ACC112 (cell line): Measurements from ENCODE around the gene TRDMT1.

Source experiments
- H2AFZ ChIP-seq: fragments of 200-600 bp; sonication (generic); one replicate; pipeline ENCODE4 v1.6.0; 2017; ENCODE audit warnings: antibody characterized with exemption, low read length; ENCODE audit not compliant: unreplicated experiment
- H3K27ac ChIP-seq: fragments of 200-600 bp; sonication (generic); 2 replicates; pipeline ENCODE4 v1.5.1; 2014; ENCODE audit warnings: low read depth, mild to moderate bottlenecking, antibody characterized with exemption, low read length, moderate library complexity
- H3K27me3 ChIP-seq: fragments of 200-600 bp; sonication (generic); 2 replicates; pipeline ENCODE4 v1.6.1; 2014; ENCODE audit warnings: mild to moderate bottlenecking, antibody characterized with exemption, low read length, moderate library complexity, mixed read lengths; ENCODE audit not compliant: insufficient read depth
- H3K36me3 ChIP-seq: fragments of 200-600 bp; sonication (generic); 2 replicates; pipeline ENCODE4 v1.6.1; 2016; ENCODE audit warnings: mild to moderate bottlenecking, antibody characterized with exemption, low read length, moderate library complexity, mixed read lengths; ENCODE audit not compliant: insufficient read depth
- H3K4me1 ChIP-seq: fragments of 200-600 bp; sonication (generic); one replicate; pipeline ENCODE4 v1.6.1; 2016; ENCODE audit warnings: low read length, mixed read lengths; ENCODE audit not compliant: insufficient read depth, unreplicated experiment, control insufficient read depth
- H3K4me3 ChIP-seq: fragments of 200-600 bp; sonication (generic); 2 replicates; pipeline ENCODE4 v1.5.1; 2014; ENCODE audit warnings: mild to moderate bottlenecking, low read depth, low read length
- H3K79me2 ChIP-seq: fragments of 200-600 bp; sonication (generic); one replicate; pipeline ENCODE4 v1.6.0; 2016; ENCODE audit warnings: low read length; ENCODE audit not compliant: control insufficient read depth, unreplicated experiment, insufficient read depth

The TRDMT1 gene

DNA sequence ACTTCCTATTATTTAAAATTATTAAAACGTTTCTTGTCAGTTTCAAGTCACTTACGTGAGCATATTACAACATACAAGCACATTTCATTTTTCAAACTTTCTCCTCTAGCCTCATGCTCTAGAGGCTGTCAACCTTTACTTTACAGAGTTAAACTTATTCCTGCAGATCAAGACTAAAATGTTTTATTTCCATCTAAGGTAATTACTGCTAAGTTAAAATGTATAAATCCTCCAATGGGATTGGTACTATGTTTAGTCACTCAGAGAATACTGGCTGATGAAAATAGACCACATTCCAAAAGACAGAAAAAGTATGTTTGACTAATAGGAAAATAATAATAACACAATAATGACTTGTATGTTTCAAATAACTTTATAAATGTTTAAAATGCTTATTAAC is 8.4 kb upstream of the TRDMT1 start:
- H3K27ac ChIP-seq = peak overlapping the region; percentile 67
- H3K27me3 ChIP-seq = no peaks in the 10 kb centered on the region
- peaks cover 52% of the 10 kb centered on the region for H3K4me1 ChIP-seq
- H3K4me3 ChIP-seq = peak overlapping the region; percentile 58
- no peaks in the 10 kb centered on the region for H3K36me3 ChIP-seq
- no peak overlapping the region for H2AFZ ChIP-seq
- H3K79me2 ChIP-seq = peaks cover 12% of the 10 kb centered on the region

DNA sequence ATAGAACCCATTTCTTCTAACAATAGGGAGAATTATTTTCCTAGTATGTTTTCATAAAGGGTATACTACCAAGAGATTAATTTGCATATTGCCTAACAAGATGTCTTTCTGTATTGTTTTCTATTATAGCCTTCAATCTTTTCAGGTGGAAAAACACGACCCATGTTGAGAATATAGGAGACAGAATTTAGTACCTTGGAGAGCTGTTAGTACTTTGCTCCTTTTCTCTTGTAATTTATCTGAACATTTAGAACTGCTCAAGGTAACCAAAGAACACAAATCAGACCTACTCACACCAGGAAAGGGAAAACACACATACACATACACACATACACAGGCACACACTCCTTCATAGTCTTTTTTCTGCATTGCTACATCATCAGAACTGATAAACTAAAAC is 7.8 kb upstream of the TRDMT1 start:
- Histone ChIP-seq H3K4me3 (peak overlapping the region; percentile 14; the same call in 1 of the 2 replicates), H3K4me1 (peaks cover 52% of the 10 kb centered on the region), H3K27me3 (no peaks in the 10 kb centered on the region), H3K27ac (peak overlapping the region; percentile 67), H2AFZ (no peak overlapping the region), H3K36me3 (no peaks in the 10 kb centered on the region), H3K79me2 (peaks cover 10% of the 10 kb centered on the region)

DNA sequence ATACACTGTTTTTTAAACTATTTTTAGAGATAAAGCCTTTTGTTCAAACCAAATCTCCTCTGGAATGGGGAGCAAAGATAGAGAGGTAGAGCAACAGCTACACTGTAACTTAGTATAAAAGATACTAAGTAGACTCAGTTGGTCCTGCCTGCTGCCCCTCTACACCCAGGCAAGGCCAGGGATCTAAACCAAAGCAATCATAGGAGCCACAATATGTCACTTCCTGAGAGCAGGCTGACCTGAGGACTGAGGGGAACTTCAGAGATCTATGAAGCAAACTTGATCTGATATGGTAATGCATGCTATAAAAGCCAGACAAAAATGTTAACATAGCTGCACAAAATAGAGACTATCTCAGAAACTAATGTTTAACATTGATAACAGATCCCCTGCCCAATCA is 7.0 kb upstream of the TRDMT1 start:
- Histone ChIP-seq H3K36me3 (no peaks in the 10 kb centered on the region), H2AFZ (no peak overlapping the region), H3K27me3 (no peaks in the 10 kb centered on the region), H3K4me3 (no peak overlapping the region), H3K27ac (peak overlapping the region; percentile 7), H3K4me1 (peaks cover 47% of the 10 kb centered on the region), H3K79me2 (peaks cover 4% of the 10 kb centered on the region)

DNA sequence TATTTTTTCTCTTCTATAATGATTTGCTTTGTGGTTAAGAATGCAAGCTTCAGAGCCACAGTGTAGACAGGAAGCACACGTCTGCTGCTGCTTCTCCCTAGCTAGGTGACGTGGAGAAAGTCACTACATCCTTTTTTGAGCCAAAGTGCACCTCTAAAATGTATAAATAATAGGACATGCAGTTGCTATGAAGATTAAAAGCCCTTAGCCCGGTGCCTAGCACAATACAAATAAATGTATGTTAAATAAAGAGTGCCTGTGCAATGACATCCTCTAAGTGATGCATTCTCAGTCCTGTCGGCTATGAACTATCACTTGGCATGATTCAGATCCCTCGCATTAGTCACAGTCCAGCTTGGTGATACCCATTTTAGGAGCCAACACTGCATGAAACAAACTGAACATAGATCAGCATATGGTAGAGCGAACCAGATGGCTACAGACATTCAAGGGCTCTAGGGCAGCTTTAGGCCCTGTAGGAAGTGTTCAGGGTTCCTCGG is 4.8 kb upstream of the TRDMT1 start:
- Histone ChIP-seq H3K36me3 (no peaks in the 10 kb centered on the region), H3K4me1 (peaks cover 42% of the 10 kb centered on the region), H3K79me2 (no peaks in the 10 kb centered on the region), H3K27me3 (no peaks in the 10 kb centered on the region), H2AFZ (peak overlapping the region; percentile 20), H3K27ac (peak overlapping the region; percentile 69), H3K4me3 (0 out of 2 replicates have a peak overlapping the region, but pooled peaks have one; percentile 11)

DNA sequence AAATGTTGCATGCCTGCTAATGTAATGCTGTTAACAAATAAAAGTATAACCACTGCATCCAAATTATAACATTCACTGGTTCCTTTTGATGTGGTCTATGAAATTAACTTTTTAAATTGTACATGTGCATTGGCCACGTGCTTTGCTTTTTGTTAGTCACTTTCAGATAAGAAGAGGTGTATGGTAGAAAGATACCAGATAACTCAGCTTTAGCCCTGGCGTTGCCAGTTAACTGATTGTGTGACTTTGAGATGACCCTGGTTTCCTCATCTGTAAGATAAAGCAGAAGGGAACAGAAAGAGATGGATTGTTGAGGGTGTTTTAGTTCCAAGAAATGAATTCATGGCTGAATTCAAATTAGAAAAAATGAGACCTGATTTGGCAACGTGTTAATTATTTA is 1.9 kb upstream of the TRDMT1 start:
- no peak overlapping the region for H3K4me3 ChIP-seq
- H3K36me3 ChIP-seq = no peaks in the 10 kb centered on the region
- peaks cover 16% of the 10 kb centered on the region for H3K79me2 ChIP-seq
- H2AFZ ChIP-seq = no peak overlapping the region
- no peaks in the 10 kb centered on the region for H3K27me3 ChIP-seq
- no peak overlapping the region for H3K27ac ChIP-seq
- H3K4me1 ChIP-seq = peaks cover 26% of the 10 kb centered on the region

DNA sequence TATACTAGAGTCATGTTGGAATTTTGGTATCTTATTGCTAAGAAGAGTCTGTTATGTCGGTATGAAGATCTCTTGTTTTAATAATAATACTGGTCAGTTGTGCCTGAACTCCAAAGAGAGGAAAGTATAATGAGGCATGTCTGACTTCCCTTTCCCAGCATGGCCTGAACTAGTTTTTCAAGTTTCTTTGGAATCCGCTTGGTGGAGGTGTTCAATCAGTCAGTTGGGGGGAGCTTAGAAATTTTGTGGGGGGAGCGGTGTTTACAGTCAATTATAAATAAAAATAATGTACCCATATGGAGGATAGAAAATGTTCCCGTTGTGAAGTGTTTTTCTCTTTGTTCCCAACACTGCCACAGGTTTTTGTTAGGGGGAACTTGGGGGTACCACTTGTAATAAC is 1.5 kb upstream of the TRDMT1 start:
- Histone ChIP-seq H3K79me2 (peaks cover 18% of the 10 kb centered on the region), H3K4me1 (peaks cover 22% of the 10 kb centered on the region), H3K27me3 (no peaks in the 10 kb centered on the region), H3K27ac (no peak overlapping the region), H2AFZ (no peak overlapping the region), H3K4me3 (no peak overlapping the region), H3K36me3 (no peaks in the 10 kb centered on the region)

DNA sequence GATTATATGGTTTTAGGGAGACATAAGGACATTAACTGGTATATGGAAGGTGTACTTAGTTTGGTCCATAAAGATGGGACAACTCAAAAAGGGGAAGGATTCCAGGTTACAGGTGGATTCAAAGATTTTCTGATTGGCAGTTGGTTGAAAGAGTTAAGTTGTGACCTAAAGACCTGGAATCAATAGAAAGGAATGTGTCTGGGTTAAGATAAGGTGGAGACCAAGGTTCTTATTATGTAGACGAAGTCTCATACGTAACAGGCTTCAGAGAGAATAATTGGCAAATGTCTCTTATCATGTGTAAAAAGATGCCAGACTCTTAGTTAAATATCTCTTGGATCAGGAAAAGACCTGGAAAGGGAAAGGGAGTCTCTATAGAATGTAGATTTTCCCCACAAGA is 1.0 kb upstream of the TRDMT1 start:
- H3K4me3 ChIP-seq = no peak overlapping the region
- no peaks in the 10 kb centered on the region for H3K27me3 ChIP-seq
- H3K79me2 ChIP-seq = peaks cover 18% of the 10 kb centered on the region
- H3K4me1 ChIP-seq = peaks cover 22% of the 10 kb centered on the region
- no peaks in the 10 kb centered on the region for H3K36me3 ChIP-seq
- no peak overlapping the region for H2AFZ ChIP-seq
- no peak overlapping the region for H3K27ac ChIP-seq

DNA sequence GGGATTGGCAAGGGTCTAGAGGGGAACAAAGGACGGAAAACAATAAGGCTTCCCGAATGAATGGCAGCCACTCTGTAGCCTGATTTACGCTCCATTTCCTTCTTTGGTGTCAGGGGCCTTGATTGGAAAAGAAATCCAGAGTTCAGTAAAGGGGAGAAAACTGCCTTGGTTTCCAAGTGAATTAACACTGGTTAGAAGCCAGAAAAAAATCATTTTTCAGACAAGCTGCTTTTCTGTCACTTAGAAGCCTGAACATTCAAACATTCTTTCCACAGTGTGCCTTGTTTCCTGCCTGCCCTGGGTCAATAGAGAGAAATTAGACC is 283 bp upstream of the TRDMT1 start:
- Histone ChIP-seq H3K79me2 (peaks cover 18% of the 10 kb centered on the region), H2AFZ (peak overlapping the region; percentile 80), H3K27ac (peak overlapping the region; percentile 96), H3K4me1 (peaks cover 19% of the 10 kb centered on the region), H3K4me3 (peak overlapping the region; percentile 79), H3K36me3 (no peaks in the 10 kb centered on the region), H3K27me3 (no peaks in the 10 kb centered on the region)

DNA sequence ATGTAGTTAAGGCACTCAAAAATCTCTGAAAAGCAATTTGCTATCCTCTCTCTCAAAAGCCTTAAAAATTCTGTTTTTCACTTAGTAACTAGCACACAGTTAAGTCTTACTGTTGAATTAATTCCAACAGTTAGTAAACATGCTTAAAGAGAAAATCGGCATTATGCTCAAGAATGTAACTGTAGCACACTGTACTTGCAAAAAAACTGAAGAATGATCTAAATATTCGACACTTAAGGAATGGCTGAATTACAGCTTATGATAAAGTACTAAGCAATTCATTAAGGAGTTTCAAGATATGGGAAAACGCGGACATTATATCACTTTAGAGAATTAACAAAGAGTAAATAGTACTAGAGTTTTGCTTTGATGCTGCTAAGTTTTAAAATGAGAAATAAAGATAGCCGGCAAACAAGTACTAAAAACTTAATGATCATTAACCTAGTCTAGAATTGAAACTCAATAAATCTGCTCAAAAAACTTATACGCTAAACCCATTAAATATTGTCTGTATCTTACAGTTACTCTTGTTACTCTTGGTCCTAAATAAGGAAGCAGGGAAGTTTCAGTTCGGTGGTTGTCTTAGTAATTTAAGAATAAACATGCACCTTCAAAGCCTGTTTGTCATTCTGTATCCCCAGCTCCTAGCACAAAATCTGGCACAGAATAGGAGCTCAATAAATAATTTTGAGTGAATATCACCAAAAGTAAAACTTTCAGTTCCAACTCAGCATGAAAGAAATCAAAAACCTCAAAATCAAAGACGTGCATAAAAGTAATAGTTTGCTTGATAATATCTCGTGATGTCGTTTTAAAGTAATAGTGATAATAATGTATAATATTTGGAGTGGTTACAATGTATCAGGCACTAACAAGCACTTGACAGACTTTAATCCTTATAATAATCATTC is 1.2 kb downstream of the TRDMT1 start:
- Histone ChIP-seq H3K4me1 (peaks cover 12% of the 10 kb centered on the region), H3K4me3 (peak overlapping the region; percentile 79), H3K27ac (peak overlapping the region; percentile 96), H3K36me3 (no peaks in the 10 kb centered on the region), H3K27me3 (no peaks in the 10 kb centered on the region), H3K79me2 (peaks cover 18% of the 10 kb centered on the region), H2AFZ (no peak overlapping the region)

DNA sequence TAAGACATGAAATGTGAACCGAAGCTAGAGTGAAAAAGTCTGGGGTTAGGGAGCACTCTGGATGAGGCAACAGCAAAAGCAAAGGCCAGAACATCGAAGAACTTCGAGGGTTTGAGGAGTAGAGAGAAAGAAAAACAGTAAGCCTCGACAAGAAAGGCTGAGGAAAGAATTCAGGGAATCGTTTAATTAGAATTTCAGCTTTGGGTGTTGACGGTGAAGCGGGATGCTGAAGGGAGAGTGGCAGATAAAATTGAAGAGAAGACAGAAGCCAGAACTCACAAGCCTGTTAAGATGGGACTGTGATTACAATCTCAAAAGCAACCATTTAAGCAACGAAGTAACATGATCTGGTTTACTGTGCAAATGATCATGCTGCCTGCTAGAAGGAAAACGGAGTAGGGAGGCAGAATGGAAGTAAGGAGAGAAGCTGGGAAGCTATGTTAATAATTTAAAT is 2.1 kb downstream of the TRDMT1 start:
- H3K36me3 ChIP-seq = no peaks in the 10 kb centered on the region
- peak overlapping the region; percentile 76 for H2AFZ ChIP-seq
- H3K4me3 ChIP-seq = peak overlapping the region; percentile 79
- peak overlapping the region; percentile 96 for H3K27ac ChIP-seq
- H3K27me3 ChIP-seq = no peaks in the 10 kb centered on the region
- peaks cover 12% of the 10 kb centered on the region for H3K4me1 ChIP-seq
- peaks cover 18% of the 10 kb centered on the region for H3K79me2 ChIP-seq

DNA sequence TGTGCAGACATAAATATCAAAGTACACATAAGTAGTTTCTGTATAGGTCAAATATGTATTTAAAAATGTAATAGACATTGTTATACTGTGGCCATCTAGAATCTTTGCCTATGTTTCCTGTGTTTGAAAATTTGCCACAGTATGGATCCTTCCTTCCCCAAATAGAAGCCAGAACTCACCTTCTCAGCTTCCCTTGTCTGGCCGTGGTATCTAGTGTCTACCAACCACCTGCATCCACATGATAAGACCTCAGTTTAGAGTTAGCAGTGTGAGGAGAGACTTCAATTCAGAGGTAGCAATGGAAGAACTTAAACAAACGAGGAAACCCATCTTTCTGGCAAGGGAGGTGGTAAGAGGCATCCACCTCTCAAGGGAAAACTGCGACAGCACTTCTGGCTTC is 4.9 kb downstream of the TRDMT1 start:
- Histone ChIP-seq H3K4me3 (no peak overlapping the region), H3K4me1 (peaks cover 6% of the 10 kb centered on the region), H3K36me3 (no peaks in the 10 kb centered on the region), H3K79me2 (peaks cover 18% of the 10 kb centered on the region), H3K27me3 (no peaks in the 10 kb centered on the region), H2AFZ (peak overlapping the region; percentile 17), H3K27ac (no peak overlapping the region)
